Measurements from ENCODE around the gene FAM25G. TPM values are rescaled to one million over a fixed set of nuclear protein-coding genes. Genes with fewer than 3 reads are reported as not detected.
A peak's percentile ranks its signal among the peaks of the same experiment; 100 is the strongest.
"Not testable (repeated sequence)": the region's sequence is repeated elsewhere in the genome, so short reads cannot be mapped to it uniquely, and the experiment has no call there.

FAM25G gene
- total RNA-seq, 1 experiment from 2014 or later, result not detected

DNA sequence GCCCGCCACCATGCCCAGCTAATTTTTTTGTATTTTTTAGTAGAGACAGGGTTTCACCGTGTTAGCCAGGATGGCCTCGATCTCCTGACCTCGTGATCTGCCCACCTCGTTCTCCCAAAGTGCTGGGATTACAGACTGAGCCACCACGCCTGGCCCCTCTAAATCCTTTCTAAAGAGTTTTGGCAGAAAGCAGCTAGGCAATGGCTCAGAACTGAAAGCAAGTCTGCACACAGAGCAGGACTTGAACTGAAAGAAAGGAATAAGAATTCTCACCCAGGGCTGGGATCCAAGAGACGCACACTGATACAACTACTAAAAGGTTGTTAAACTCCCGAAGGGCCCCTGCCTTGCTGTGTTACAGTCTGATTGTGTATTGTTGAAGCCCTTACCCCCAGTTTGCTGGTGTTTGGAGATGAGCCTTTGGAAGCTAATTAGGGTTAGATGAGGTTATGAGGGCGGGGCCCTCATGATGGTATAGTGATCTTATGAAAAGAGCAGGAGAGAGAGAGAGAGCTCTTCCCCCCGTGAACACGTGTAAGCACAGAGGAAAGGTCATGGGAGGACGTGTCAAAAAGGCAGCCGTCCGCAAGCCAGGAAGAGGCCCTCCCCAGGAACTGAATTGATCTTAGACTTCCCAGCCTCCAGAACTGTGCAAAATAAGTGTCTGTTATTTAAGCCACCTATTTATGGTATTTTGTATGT, 26.1 kb downstream of the FAM25G start:
- not testable (repeated sequence) for DNase-seq (ENCODE audit: low read depth)

DNA sequence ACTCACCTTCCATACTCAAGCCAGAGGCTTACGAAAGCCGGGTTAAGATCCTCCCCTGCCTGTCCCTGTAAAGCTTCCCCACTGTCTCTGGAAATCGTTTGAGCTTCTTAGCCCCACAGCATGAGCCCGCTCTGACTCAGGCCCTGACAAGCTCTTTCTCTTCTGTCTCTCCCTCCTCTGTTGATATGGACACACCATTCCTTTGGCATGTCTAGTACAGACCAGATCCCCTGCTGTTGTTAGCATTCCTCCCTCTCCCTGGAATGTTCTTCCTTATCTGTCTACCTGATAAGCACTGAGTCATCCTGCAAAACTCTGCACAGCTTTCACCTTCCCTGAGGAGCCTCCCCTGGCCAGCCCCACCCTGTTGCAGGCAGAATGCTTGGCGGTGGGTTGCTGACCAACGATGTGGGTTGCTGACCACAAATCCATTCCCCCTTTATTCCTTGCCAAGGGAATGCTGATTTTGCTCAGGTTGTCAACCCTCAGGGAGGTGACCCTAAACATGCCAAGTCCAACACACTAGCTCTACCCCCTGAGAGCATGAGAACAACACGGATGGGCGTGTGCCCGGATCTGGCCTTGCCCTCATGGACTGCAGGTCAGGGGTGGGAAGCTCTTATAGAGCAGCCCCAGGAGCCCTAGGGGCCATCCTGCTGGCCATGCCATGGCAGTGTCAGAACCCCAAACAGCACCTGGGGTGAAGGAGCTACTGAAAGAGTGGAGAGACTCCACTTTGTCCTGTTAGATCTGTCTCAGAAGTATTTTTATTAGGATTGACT, 28.7 kb downstream of the FAM25G start:
- not testable (repeated sequence) for DNase-seq (ENCODE audit: low read depth)

GRCh38 chr10:47461261-47461687, 30.2 kb downstream of the FAM25G start:
- peak; percentile 33 for DNase-seq (ENCODE audit: low read depth)

DNA sequence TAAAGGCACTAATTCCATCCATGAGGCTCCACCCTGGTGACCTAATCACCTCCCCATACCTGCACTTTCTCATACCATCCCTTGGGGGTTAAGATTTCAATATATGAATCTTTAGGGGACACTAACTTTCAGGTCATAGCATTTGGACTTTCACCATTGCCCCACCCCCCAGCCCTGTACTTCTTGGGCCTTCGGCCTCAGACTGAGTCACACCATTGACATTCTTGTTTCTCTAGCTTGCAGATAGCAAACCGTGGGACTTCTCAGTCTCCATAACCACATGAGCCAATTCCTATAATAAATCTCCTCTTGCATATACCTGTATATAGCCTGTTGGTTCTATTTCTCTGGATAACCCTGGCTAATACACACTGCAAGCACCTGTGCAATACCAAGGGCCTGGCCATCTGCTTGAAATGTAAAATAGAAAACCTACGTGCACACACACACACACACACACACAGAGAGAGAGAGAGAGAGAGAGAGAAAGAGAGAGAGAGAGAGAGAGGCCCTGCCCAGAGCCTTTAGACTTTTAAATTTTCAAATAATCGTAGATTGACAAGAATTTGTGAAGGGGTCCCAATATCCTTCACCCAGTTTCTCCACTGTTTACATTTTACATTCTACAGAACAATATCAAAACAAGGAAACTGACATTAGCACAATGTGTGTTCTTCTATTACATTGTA, 32.9 kb downstream of the FAM25G start:
- DNase-seq (ENCODE audit: low read depth), result peak; percentile 36

DNA sequence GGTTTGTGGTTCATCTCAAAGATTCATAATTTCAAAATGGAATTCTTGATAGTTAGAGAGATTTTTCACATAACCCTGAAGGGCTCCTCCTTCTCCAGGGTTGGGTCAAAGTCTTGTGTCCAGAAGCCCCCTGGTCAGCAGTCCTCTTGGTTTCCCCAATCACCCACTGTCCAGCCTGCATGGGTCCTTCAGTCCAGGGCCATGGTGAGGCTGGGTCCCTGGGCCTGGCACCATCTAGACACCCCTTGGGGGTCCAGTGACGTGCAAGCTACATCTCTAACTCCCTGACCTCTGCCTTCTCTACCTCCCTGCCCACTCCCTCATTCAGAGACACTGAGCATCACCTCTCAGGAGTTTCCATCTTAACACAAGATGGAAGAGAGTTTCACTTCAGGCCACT, 33.7 kb downstream of the FAM25G start:
- DNase-seq (ENCODE audit: low read depth), result no peak

- DNase-seq (ENCODE audit: low read depth), result no peak
Measured at GRCh38 chr10:47457528-47457820, 34.0 kb downstream of the FAM25G start.

- DNase-seq (ENCODE audit: low read depth), result no peak
Measured at GRCh38 chr10:47456794-47457527, 34.5 kb downstream of the FAM25G start.

- DNase-seq (ENCODE audit: low read depth), result no peak
Measured at GRCh38 chr10:47456079-47456785, 35.3 kb downstream of the FAM25G start.

- DNase-seq (ENCODE audit: low read depth), result not testable (repeated sequence)
Measured at GRCh38 chr10:47455350-47456078, 36.0 kb downstream of the FAM25G start.

DNA sequence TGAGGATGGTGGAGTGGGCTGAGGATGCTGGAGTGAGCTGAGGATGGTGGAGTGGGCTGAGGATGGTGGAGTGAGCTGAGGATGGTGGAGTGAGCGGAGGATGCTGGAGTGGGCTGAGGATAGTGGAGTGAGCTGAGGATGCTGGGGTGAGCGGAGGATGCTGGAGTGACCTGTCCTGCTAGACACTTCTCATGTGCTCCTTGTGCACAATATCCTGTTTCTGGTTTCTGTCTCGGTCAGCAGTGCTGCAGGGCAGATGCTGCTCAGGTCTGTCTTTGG, 36.8 kb downstream of the FAM25G start:
- DNase-seq (ENCODE audit: low read depth), result no peak

- DNase-seq (ENCODE audit: low read depth), result no peak
Measured at GRCh38 chr10:47454008-47454779, 37.3 kb downstream of the FAM25G start.

DNA sequence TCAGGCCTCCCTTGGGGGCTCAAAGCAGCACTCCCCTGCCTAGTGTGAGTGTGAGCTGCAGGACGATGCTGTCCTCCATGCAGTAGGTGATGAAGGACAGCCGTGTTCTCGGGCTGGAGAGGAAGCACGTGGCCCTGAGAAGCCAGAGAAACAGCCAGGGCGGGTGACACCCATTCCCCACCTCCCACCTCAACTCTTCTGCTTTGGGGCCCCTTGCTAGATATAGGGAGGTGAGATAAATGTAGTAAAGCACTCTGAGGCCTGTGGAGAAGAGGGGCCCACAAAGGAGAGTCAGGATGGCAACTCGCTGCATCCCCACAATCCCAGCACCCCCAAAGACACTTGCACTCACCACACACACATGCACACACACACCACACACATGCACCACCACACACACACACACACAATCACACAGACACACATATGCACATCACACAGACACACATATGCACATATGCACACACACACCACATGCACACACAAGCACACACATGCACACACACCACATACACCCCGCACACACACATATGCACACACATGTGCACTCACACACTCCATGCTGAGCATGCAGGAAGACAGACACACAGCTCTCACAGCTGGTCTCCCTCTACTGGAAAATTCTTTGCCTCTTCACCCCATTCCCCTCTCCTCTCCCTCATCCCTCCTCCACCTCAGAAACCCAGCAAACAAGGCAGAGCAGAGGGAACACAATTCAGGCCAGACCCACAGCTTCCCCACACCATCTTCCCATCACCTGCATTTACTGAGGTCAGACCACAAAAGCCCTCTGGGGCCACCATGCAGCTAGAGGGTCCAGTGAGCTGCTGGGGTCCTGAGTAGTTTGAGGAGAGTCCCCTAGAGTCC, 38.1 kb downstream of the FAM25G start:
- no peak for DNase-seq (ENCODE audit: low read depth)

GRCh38 chr10:47452495-47453140, 38.9 kb downstream of the FAM25G start:
- no peak for DNase-seq (ENCODE audit: low read depth)

GRCh38 chr10:47451998-47452494, 39.5 kb downstream of the FAM25G start:
- no peak for DNase-seq (ENCODE audit: low read depth)

DNA sequence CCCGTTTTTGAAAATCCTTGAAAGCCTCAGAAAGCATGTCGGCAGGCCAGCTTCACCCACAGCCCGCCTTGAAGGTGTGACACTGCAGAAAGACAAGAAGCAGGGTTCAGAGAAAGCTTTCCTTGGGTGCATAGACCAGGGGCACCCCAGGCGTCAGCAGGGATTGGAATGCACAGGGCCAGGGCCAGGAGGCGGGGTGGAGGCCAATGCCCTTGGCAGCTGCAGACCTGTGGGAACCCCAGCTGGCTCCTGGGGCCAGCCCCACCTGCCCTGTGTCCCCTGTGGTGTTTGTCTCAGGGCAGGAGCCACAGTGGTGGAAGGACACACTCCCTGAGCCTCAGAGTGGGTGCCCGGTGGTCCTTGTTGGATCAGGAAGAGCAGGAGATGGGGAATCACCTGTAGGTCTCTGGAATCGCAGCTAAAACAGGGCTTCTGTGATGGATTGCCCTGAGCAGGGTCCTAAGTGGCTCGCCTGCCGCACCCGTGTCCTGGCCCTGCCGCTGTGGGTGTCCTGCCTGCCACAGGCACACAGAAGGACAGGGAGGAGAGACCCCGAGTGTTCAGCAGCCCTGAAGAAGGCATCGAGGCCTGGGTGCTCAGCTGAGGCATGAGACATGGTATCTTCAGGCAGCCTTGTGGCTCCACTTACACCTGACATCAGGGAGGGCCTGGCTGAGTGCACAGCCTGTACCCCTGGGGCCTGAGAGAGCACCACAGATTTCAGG, 40.1 kb downstream of the FAM25G start:
- DNase-seq (ENCODE audit: low read depth), result no peak

- DNase-seq (ENCODE audit: low read depth), result no peak
Measured at GRCh38 chr10:47450442-47450841, 41.1 kb downstream of the FAM25G start.

- DNase-seq (ENCODE audit: low read depth), result no peak
Measured at GRCh38 chr10:47449979-47450378, 41.5 kb downstream of the FAM25G start.
